ENCODE results near the gene RFTN1.

DNA sequence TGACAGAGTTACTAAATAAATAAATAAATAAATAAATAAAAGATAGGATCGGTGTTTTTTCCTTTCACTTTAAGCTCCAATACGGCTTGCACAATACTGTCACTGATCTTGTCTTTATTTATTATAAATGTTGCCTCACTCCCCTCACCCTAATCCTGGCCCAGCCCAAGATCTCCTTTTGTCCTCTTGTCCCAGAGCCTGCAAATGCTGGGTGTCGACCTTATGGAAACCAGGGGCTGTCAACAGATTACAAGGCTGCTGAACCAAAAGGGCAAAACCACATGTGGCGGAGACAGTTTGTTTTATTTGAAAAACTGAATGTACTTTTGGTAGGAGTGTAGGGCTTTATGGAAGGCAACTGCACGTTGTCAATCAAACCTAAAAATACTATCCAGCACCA is 75.9 kb downstream of the RFTN1 start:
- TF ChIP-seq, protein P1, sequence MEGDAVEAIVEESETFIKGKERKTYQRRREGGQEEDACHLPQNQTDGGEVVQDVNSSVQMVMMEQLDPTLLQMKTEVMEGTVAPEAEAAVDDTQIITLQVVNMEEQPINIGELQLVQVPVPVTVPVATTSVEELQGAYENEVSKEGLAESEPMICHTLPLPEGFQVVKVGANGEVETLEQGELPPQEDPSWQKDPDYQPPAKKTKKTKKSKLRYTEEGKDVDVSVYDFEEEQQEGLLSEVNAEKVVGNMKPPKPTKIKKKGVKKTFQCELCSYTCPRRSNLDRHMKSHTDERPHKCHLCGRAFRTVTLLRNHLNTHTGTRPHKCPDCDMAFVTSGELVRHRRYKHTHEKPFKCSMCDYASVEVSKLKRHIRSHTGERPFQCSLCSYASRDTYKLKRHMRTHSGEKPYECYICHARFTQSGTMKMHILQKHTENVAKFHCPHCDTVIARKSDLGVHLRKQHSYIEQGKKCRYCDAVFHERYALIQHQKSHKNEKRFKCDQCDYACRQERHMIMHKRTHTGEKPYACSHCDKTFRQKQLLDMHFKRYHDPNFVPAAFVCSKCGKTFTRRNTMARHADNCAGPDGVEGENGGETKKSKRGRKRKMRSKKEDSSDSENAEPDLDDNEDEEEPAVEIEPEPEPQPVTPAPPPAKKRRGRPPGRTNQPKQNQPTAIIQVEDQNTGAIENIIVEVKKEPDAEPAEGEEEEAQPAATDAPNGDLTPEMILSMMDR (IDR thresholded peaks at IDR 0.05) = no peak
- TF ChIP-seq EP300 (IDR thresholded peaks at IDR 0.05) (no peak), POLR2A (IDR thresholded peaks at IDR 0.05) (no peak)

All from tibial nerve (tissue), 4 donors.